ENCODE measurements around the gene MYO1F.

MYO1F gene

GRCh38 chr19:8592231-8593009 is 15.2 kb upstream of the MYO1F start:
- Histone ChIP-seq H3K9me3 (ENCODE audit: control insufficient read depth, low read length) (no peaks in the 10 kb centered on the region), H3K79me2 (no peaks in the 10 kb centered on the region), H3K27ac (no peak overlapping the region), H3K36me3 (ENCODE audit: control insufficient read depth, insufficient read depth, low read length) (no peaks in the 10 kb centered on the region), H3K4me1 (peaks cover 8% of the 10 kb centered on the region), H3K4me2 (ENCODE audit: low read length) (peak overlapping the region; percentile 79), H3K9ac (no peak overlapping the region), H3K27me3 (ENCODE audit: control insufficient read depth, insufficient read depth, low read length) (no peaks in the 10 kb centered on the region), H3K4me3 (ENCODE audit: low read depth, low read length) (peak overlapping the region; percentile 41), H2AFZ (peak overlapping the region; percentile 72)
- no peak for TF ChIP-seq CTCF (IDR thresholded peaks at IDR 0.05)

GRCh38 chr19:8589177-8589714 is 12.0 kb upstream of the MYO1F start:
- no peak overlapping the region for H3K9ac ChIP-seq
- H3K36me3 ChIP-seq (ENCODE audit: control insufficient read depth, insufficient read depth, low read length) = no peaks in the 10 kb centered on the region
- H3K79me2 ChIP-seq = no peaks in the 10 kb centered on the region
- peaks cover 8% of the 10 kb centered on the region for H3K4me1 ChIP-seq
- no peak overlapping the region for H3K4me3 ChIP-seq (ENCODE audit: low read depth, low read length)
- TF ChIP-seq CTCF (IDR thresholded peaks at IDR 0.05) = no peak
- H2AFZ ChIP-seq = no peak overlapping the region
- H3K27ac ChIP-seq = no peak overlapping the region
- no peak overlapping the region for H3K4me2 ChIP-seq (ENCODE audit: low read length)
- H3K27me3 ChIP-seq (ENCODE audit: control insufficient read depth, insufficient read depth, low read length) = no peaks in the 10 kb centered on the region
- no peaks in the 10 kb centered on the region for H3K9me3 ChIP-seq (ENCODE audit: control insufficient read depth, low read length)

- Histone ChIP-seq H3K27me3 (ENCODE audit: control insufficient read depth, insufficient read depth, low read length) (no peaks in the 10 kb centered on the region), H3K4me1 (no peaks in the 10 kb centered on the region), H3K9me3 (ENCODE audit: control insufficient read depth, low read length) (no peaks in the 10 kb centered on the region), H3K9ac (no peak overlapping the region), H3K4me3 (ENCODE audit: low read depth, low read length) (no peak overlapping the region), H3K27ac (no peak overlapping the region), H2AFZ (no peak overlapping the region), H3K4me2 (ENCODE audit: low read length) (no peak overlapping the region), H3K79me2 (no peaks in the 10 kb centered on the region), H3K36me3 (ENCODE audit: control insufficient read depth, insufficient read depth, low read length) (no peaks in the 10 kb centered on the region)
- peak; percentile 59 for TF ChIP-seq CTCF (IDR thresholded peaks at IDR 0.05)
These were observed 8.9 kb upstream of the MYO1F start for GRCh38 chr19:8585894-8586750.

GRCh38 chr19:8584965-8585893 is 8.0 kb upstream of the MYO1F start:
- no peak overlapping the region for H3K4me3 ChIP-seq (ENCODE audit: low read depth, low read length)
- H3K9me3 ChIP-seq (ENCODE audit: control insufficient read depth, low read length) = no peaks in the 10 kb centered on the region
- no peak overlapping the region for H3K27ac ChIP-seq
- no peaks in the 10 kb centered on the region for H3K27me3 ChIP-seq (ENCODE audit: control insufficient read depth, insufficient read depth, low read length)
- H3K9ac ChIP-seq = no peak overlapping the region
- H3K36me3 ChIP-seq (ENCODE audit: control insufficient read depth, insufficient read depth, low read length) = no peaks in the 10 kb centered on the region
- no peaks in the 10 kb centered on the region for H3K79me2 ChIP-seq
- no peak overlapping the region for H3K4me2 ChIP-seq (ENCODE audit: low read length)
- H2AFZ ChIP-seq = no peak overlapping the region
- H3K4me1 ChIP-seq = no peaks in the 10 kb centered on the region
- no peak for TF ChIP-seq CTCF (IDR thresholded peaks at IDR 0.05)

Measured in parathyroid adenoma (tissue), 2 donors.